ENCODE results near the gene SUGP2. TPM values are rescaled to one million over a fixed set of nuclear protein-coding genes. Genes with fewer than 3 reads are reported as not detected.

The SUGP2 gene
- total and polyA plus RNA-seq, 2 experiments from 2014 or later = 28.8 to 29.7 TPM

GRCh38 chr19:19054939-19055440 is 21.7 kb upstream of the SUGP2 start:
- Histone ChIP-seq H3K36me3 (ENCODE audit: low read depth) (no peaks in the 10 kb centered on the region), H3F3A (ENCODE audit: insufficient read depth) (no peaks in the 10 kb centered on the region), H3K9me2 (ENCODE audit: insufficient read depth) (no peaks in the 10 kb centered on the region), H3K79me2 (ENCODE audit: insufficient read depth) (no peaks in the 10 kb centered on the region), H3K4me2 (ENCODE audit: unreplicated experiment) (no peak overlapping the region), H3K4me1 (ENCODE audit: insufficient read depth) (no peaks in the 10 kb centered on the region), H3K4me3 (no peak overlapping the region), H3K27ac (no peak overlapping the region), H2AFZ (no peak overlapping the region), H3K9ac (no peak overlapping the region), H3K27me3 (replicated peaks; ENCODE audit: insufficient read depth) (no peaks in the 10 kb centered on the region), H3K9me3 (ENCODE audit: low read depth) (no peaks in the 10 kb centered on the region), H4K20me1 (ENCODE audit: insufficient read depth) (no peaks in the 10 kb centered on the region)
- DNase-seq = no peak
- in situ Hi-C loops (cut with MboI) = no loop called here
- TF ChIP-seq EZH2phosphoT487 (IDR thresholded peaks at IDR 0.05; ENCODE audit: insufficient read depth, low read depth) (no peak), EZH2 (IDR thresholded peaks at IDR 0.05; ENCODE audit: insufficient read depth, poor library complexity, severe bottlenecking) (no peak)
- 95 to 98% methylated on average over 18 to 19 of the region's 19 CpGs for WGBS, 2 experiments (ENCODE audit: low coverage in 1 of 2, low lambda C conversion rate in 2 of 2, missing lambda C conversion rate in 2 of 2)

- Histone ChIP-seq H4K20me1 (ENCODE audit: insufficient read depth) (no peaks in the 10 kb centered on the region), H3F3A (ENCODE audit: insufficient read depth) (no peaks in the 10 kb centered on the region), H3K9me2 (ENCODE audit: insufficient read depth) (no peaks in the 10 kb centered on the region), H3K4me2 (ENCODE audit: unreplicated experiment) (no peak overlapping the region), H3K4me1 (ENCODE audit: insufficient read depth) (no peaks in the 10 kb centered on the region), H3K27ac (no peak overlapping the region), H3K36me3 (ENCODE audit: low read depth) (no peaks in the 10 kb centered on the region), H3K27me3 (replicated peaks; ENCODE audit: insufficient read depth) (no peaks in the 10 kb centered on the region), H3K79me2 (ENCODE audit: insufficient read depth) (no peaks in the 10 kb centered on the region), H3K9me3 (ENCODE audit: low read depth) (no peaks in the 10 kb centered on the region), H3K4me3 (no peak overlapping the region), H3K9ac (no peak overlapping the region), H2AFZ (no peak overlapping the region)
- no peak for TF ChIP-seq EZH2 (IDR thresholded peaks at IDR 0.05; ENCODE audit: insufficient read depth, poor library complexity, severe bottlenecking)
- WGBS, 2 experiments (ENCODE audit: low coverage in 1 of 2, low lambda C conversion rate in 2 of 2, missing lambda C conversion rate in 2 of 2) = 93 to 94% methylated on average over 15 of the region's 15 CpGs
- in situ Hi-C loops (cut with MboI) = no loop called here
- no peak for DNase-seq
Observed at GRCh38 chr19:19054315-19054938, 21.1 kb upstream of the SUGP2 start.

- 86 to 90% methylated on average over 21 to 25 of the region's 25 CpGs for WGBS, 2 experiments (ENCODE audit: low coverage in 1 of 2, low lambda C conversion rate in 2 of 2, missing lambda C conversion rate in 2 of 2)
- Histone ChIP-seq H3K4me1 (ENCODE audit: insufficient read depth) (no peaks in the 10 kb centered on the region), H3K27ac (no peak overlapping the region), H3K9ac (no peak overlapping the region), H3K79me2 (ENCODE audit: insufficient read depth) (no peaks in the 10 kb centered on the region), H3K9me2 (ENCODE audit: insufficient read depth) (no peaks in the 10 kb centered on the region), H3K36me3 (ENCODE audit: low read depth) (no peaks in the 10 kb centered on the region), H3K4me3 (no peak overlapping the region), H3K4me2 (ENCODE audit: unreplicated experiment) (no peak overlapping the region), H3F3A (ENCODE audit: insufficient read depth) (no peaks in the 10 kb centered on the region), H2AFZ (no peak overlapping the region), H4K20me1 (ENCODE audit: insufficient read depth) (no peaks in the 10 kb centered on the region), H3K9me3 (ENCODE audit: low read depth) (no peaks in the 10 kb centered on the region), H3K27me3 (replicated peaks; ENCODE audit: insufficient read depth) (no peaks in the 10 kb centered on the region)
- peak; percentile 60 for DNase-seq
- in situ Hi-C loops (cut with MboI) = no loop called here
- TF ChIP-seq EZH2 (IDR thresholded peaks at IDR 0.05; ENCODE audit: insufficient read depth, poor library complexity, severe bottlenecking) = no peak
- no peak for TF ChIP-seq EZH2phosphoT487 (IDR thresholded peaks at IDR 0.05; ENCODE audit: insufficient read depth, low read depth)
Observed at GRCh38 chr19:19053508-19054314, 20.4 kb upstream of the SUGP2 start.

- Histone ChIP-seq H3F3A (ENCODE audit: insufficient read depth) (no peaks in the 10 kb centered on the region), H3K27ac (no peak overlapping the region), H3K4me3 (no peak overlapping the region), H2AFZ (no peak overlapping the region), H3K9me2 (ENCODE audit: insufficient read depth) (no peaks in the 10 kb centered on the region), H3K27me3 (replicated peaks; ENCODE audit: insufficient read depth) (no peaks in the 10 kb centered on the region), H3K4me1 (ENCODE audit: insufficient read depth) (no peaks in the 10 kb centered on the region), H3K36me3 (ENCODE audit: low read depth) (no peaks in the 10 kb centered on the region), H3K79me2 (ENCODE audit: insufficient read depth) (no peaks in the 10 kb centered on the region), H4K20me1 (ENCODE audit: insufficient read depth) (no peaks in the 10 kb centered on the region), H3K4me2 (ENCODE audit: unreplicated experiment) (no peak overlapping the region), H3K9ac (no peak overlapping the region), H3K9me3 (ENCODE audit: low read depth) (no peaks in the 10 kb centered on the region)
- in situ Hi-C loops (cut with MboI) = no loop called here
- 62 to 79% methylated on average over 1 of the region's 1 CpG for WGBS, 2 experiments (ENCODE audit: low coverage in 1 of 2, low lambda C conversion rate in 2 of 2, missing lambda C conversion rate in 2 of 2)
- TF ChIP-seq EZH2phosphoT487 (IDR thresholded peaks at IDR 0.05; ENCODE audit: insufficient read depth, low read depth) (no peak), EZH2 (IDR thresholded peaks at IDR 0.05; ENCODE audit: insufficient read depth, poor library complexity, severe bottlenecking) (no peak)
- DNase-seq = no peak
Observed at GRCh38 chr19:19052921-19053320, 19.6 kb upstream of the SUGP2 start.

All from GM23248 (cell line).